Measurements from ENCODE around the gene FPR1. TPM values are rescaled to one million over a fixed set of nuclear protein-coding genes. Genes with fewer than 3 reads are reported as not detected.

FPR1 gene
- total and polyA plus RNA-seq, 2 of the 8 experiments (the other 6 are each of a cell fraction or from before 2014, with no cell fraction given), result 0.11 TPM; not detected in 1

- no peak overlapping the region for H4K5ac ChIP-seq (ENCODE audit: insufficient read length, low read depth, low read length)
- H3K27me3 ChIP-seq (replicated peaks in 1 of 4; ENCODE audit: control insufficient read depth in 3 of 4, extremely low read depth in 1 of 4, insufficient read depth in 3 of 4, low read length in 3 of 4), result no peaks in the 10 kb centered on the region
- H3K14ac ChIP-seq (ENCODE audit: insufficient read length), result no peak overlapping the region
- H3K27ac ChIP-seq (ENCODE audit: low read depth, low read length), result no peak overlapping the region; the same call in 1 of the 2 replicates
- no peaks in the 10 kb centered on the region for H3K9me3 ChIP-seq (ENCODE audit: insufficient read depth in 2 of 2, low read depth in 1 of 2, low read length in 1 of 2)
- peak overlapping the region; percentile 90 to 96 for H3K4me2 ChIP-seq (ENCODE audit: insufficient read depth in 1 of 2, low read depth in 2 of 2, low read length in 2 of 2)
- H3K4me3 ChIP-seq (ENCODE audit: extremely low read depth in 1 of 4, insufficient read depth in 2 of 4, low read depth in 3 of 4, low read length in 4 of 4), result peak overlapping the region; percentile 69 to 75 (median 70)
- POLR2A ChIA-PET (ENCODE audit: partially characterized antibody), result interaction anchor here (0.7 to 4.0 kb wide), 7 partner anchors 8 to 75 kb away, joined by 3 to 28 read pairs (median 3); no protein-coding TSS in a partner anchor
- peak overlapping the region; percentile 91; the same call in 1 of the 2 replicates for H2BK5ac ChIP-seq (ENCODE audit: low read depth, low read length)
- no peak overlapping the region for H2BK12ac ChIP-seq (ENCODE audit: low read depth, low read length)
- no peaks in the 10 kb centered on the region for H3K79me1 ChIP-seq (ENCODE audit: low read depth, low read length)
- CTCF ChIA-PET (ENCODE audit: partially characterized antibody), result interaction anchor here (0.6 to 2.4 kb wide), 10 partner anchors 9 to 75 kb away, joined by 3 to 9 read pairs (median 4); partner anchors contain the start of genes HAS1 and SPACA6
- no peaks in the 10 kb centered on the region for H4K20me1 ChIP-seq (replicated peaks in 1 of 2; ENCODE audit: control insufficient read depth in 1 of 2, insufficient read depth in 2 of 2, low read length in 2 of 2)
- no peaks in the 10 kb centered on the region for H3K36me3 ChIP-seq (ENCODE audit: control insufficient read depth in 2 of 4, insufficient read depth in 4 of 4, low read length in 3 of 4)
- no peak overlapping the region for H4K91ac ChIP-seq (replicated peaks; ENCODE audit: insufficient read length, low read length)
- peak overlapping the region; percentile 53 for H4K8ac ChIP-seq (ENCODE audit: extremely low read depth, insufficient read depth, low read length)
- FAIRE-seq (no peak), DNase-seq (ENCODE audit: low read depth in 1 of 2, low spot score in 2 of 2) (peak; percentile 56 to 81)
- no peak overlapping the region for H2AK5ac ChIP-seq (ENCODE audit: low read depth, low read length)
- H3K23me2 ChIP-seq (ENCODE audit: low read depth, low read length), result peaks cover 20% of the 10 kb centered on the region
- H2BK20ac ChIP-seq (ENCODE audit: low read length), result no peak overlapping the region
- no peaks in the 10 kb centered on the region for H3K79me2 ChIP-seq (ENCODE audit: control insufficient read depth in 1 of 2, insufficient read depth in 2 of 2, low read length in 2 of 2)
- H3K4me1 ChIP-seq (replicated peaks in 1 of 4; ENCODE audit: control insufficient read depth in 3 of 4, insufficient read depth in 4 of 4, low read length in 3 of 4), result peaks cover 0 to 11% (median 5%) of the 10 kb centered on the region in 4 experiments; a peak in 6 of 7 replicates
- WGBS, 2 experiments (ENCODE audit: extremely low coverage in 1 of 2, insufficient coverage in 1 of 2, insufficient read length in 1 of 2, insufficient replicate concordance in 2 of 2, low coverage in 1 of 2, low lambda C conversion rate in 2 of 2, missing lambda C conversion rate in 1 of 2), result 2% methylated on average over 44 of the region's 46 CpGs; no CpG with 5 or more reads in 1 of the 2 experiments
- no peak overlapping the region for H3K56ac ChIP-seq (replicated peaks; ENCODE audit: insufficient read length, low read depth, low read length)
- H2AFZ ChIP-seq (ENCODE audit: low read length), result peak overlapping the region; percentile 93; the same call in 1 of the 2 replicates
- H3K9ac ChIP-seq (replicated peaks in 1 of 4; ENCODE audit: extremely low read depth in 1 of 4, low read depth in 3 of 4, low read length in 3 of 4), result peak overlapping the region in 2 of 4 experiments; percentile 38 to 42; a peak in 4 of 7 replicates
- H3K18ac ChIP-seq (ENCODE audit: extremely low read depth, low read length), result no peak overlapping the region
- H3K4ac ChIP-seq (replicated peaks; ENCODE audit: insufficient read length, low read depth, low read length), result no peak overlapping the region
- H3K23ac ChIP-seq (ENCODE audit: insufficient read length), result no peak overlapping the region
- no peak overlapping the region for H2BK15ac ChIP-seq (ENCODE audit: low read length)
- no peak overlapping the region for H2BK120ac ChIP-seq (replicated peaks; ENCODE audit: low read depth, low read length)
- TF ChIP-seq, protein P1, sequence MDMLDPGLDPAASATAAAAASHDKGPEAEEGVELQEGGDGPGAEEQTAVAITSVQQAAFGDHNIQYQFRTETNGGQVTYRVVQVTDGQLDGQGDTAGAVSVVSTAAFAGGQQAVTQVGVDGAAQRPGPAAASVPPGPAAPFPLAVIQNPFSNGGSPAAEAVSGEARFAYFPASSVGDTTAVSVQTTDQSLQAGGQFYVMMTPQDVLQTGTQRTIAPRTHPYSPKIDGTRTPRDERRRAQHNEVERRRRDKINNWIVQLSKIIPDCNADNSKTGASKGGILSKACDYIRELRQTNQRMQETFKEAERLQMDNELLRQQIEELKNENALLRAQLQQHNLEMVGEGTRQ (IDR thresholded peaks at IDR 0.05; ENCODE audit: low read length), result no peak
- no peak for TF ChIP-seq ZNF274 (IDR thresholded peaks at IDR 0.05; ENCODE audit: borderline replicate concordance, extremely low read depth, low read length)
- TF ChIP-seq SP1 (IDR thresholded peaks at IDR 0.05; ENCODE audit: low read depth, low read length), result no peak
- TF ChIP-seq CBX5 (IDR thresholded peaks at IDR 0.05; ENCODE audit: low read depth, low read length), result no peak
- 0 out of 2 replicates have a peak, but pooled peaks have one; percentile 64 for TF ChIP-seq TCF12 (IDR thresholded peaks at IDR 0.05; ENCODE audit: low read depth, low read length)
- TF ChIP-seq, protein P2, sequence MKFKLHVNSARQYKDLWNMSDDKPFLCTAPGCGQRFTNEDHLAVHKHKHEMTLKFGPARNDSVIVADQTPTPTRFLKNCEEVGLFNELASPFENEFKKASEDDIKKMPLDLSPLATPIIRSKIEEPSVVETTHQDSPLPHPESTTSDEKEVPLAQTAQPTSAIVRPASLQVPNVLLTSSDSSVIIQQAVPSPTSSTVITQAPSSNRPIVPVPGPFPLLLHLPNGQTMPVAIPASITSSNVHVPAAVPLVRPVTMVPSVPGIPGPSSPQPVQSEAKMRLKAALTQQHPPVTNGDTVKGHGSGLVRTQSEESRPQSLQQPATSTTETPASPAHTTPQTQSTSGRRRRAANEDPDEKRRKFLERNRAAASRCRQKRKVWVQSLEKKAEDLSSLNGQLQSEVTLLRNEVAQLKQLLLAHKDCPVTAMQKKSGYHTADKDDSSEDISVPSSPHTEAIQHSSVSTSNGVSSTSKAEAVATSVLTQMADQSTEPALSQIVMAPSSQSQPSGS (IDR thresholded peaks at IDR 0.05; ENCODE audit: low read length), result no peak
- peak; percentile 65; the same call in 1 of the 2 replicates for TF ChIP-seq MAX (IDR thresholded peaks at IDR 0.05)
- TF ChIP-seq KDM4A (IDR thresholded peaks at IDR 0.05; ENCODE audit: low read depth, low read length, severe bottlenecking), result peak; percentile 68
Measured at GRCh38 chr19:51702825-51703574, 48.7 kb downstream of the FPR1 start.
